Brain pericyte (primary cell): ENCODE measurements around the gene CELSR3.
A peak's percentile ranks its signal among the peaks of the same experiment; 100 is the strongest.

Source experiments
- DNase-seq: peaks from one replicate; pipeline ENCODE4 v3.0.0-alpha.2; 2012; ENCODE audit warnings: low read depth, low spot score

The CELSR3 gene

GRCh38 chr3:48600711-48601621 is 61.7 kb downstream of the CELSR3 start:
- DNase-seq = no peak

- DNase-seq = no peak
These were observed 63.0 kb downstream of the CELSR3 start for GRCh38 chr3:48599509-48600285.

GRCh38 chr3:48599077-48599501 is 63.6 kb downstream of the CELSR3 start:
- DNase-seq = no peak

- DNase-seq = peak; percentile 98
These were observed 64.2 kb downstream of the CELSR3 start for GRCh38 chr3:48598323-48599076.

- no peak for DNase-seq
These were observed 65.3 kb downstream of the CELSR3 start for GRCh38 chr3:48597408-48597800.

- no peak for DNase-seq
These were observed 65.8 kb downstream of the CELSR3 start for GRCh38 chr3:48596676-48597407.

- no peak for DNase-seq
These were observed 66.5 kb downstream of the CELSR3 start for GRCh38 chr3:48596157-48596556.

- peak; percentile 84 for DNase-seq
These were observed 67.1 kb downstream of the CELSR3 start for GRCh38 chr3:48595526-48596121.

GRCh38 chr3:48595075-48595525 is 67.6 kb downstream of the CELSR3 start, which contains the start of gene COL7A1:
Gene COL7A1 (minus strand): TSS chr3:48595329. CDS start chr3:48595159, 170 bp downstream.
- no peak for DNase-seq

- no peak for DNase-seq
These were observed 68.2 kb downstream of the CELSR3 start for GRCh38 chr3:48594417-48595049.

GRCh38 chr3:48593337-48593736 is 69.3 kb downstream of the CELSR3 start:
- DNase-seq = no peak

GRCh38 chr3:48592519-48593087 is 70.1 kb downstream of the CELSR3 start:
- DNase-seq = no peak

GRCh38 chr3:48591886-48592518 is 70.7 kb downstream of the CELSR3 start:
- DNase-seq = no peak

- DNase-seq = no peak
These were observed 71.2 kb downstream of the CELSR3 start for GRCh38 chr3:48591436-48591835.

- no peak for DNase-seq
These were observed 74.5 kb downstream of the CELSR3 start for GRCh38 chr3:48588230-48588629.

GRCh38 chr3:48587686-48588085 is 75.0 kb downstream of the CELSR3 start:
- DNase-seq = no peak
